Vagina (tissue), 2 donors: ENCODE measurements around the gene NMNAT3.

Experiments used
- POLR2AphosphoS5 ChIP-seq, 2 donors: sonication (generic); formaldehyde crosslinking; IDR thresholded peaks; one replicate each; pipeline ENCODE4 v1.9.0; 2017; ENCODE audit warnings: antibody characterized with exemption in 2 of 2, mild to moderate bottlenecking in 2 of 2, low read depth in 1 of 2; ENCODE audit not compliant: insufficient read depth in 1 of 2
- TF ChIP-seq, protein P1 (sequence below), 3 experiments: fragments of 450-650 bp in 2 of 3; fragments of 200-600 bp in 1 of 3; sonication (generic) in 1 of 3; IDR thresholded peaks; one replicate each; pipeline ENCODE4 v1.5.1; 2017 to 2019; ENCODE audit warnings: antibody characterized with exemption in 3 of 3, mild to moderate bottlenecking in 2 of 3, moderate library complexity in 2 of 3

DNA sequence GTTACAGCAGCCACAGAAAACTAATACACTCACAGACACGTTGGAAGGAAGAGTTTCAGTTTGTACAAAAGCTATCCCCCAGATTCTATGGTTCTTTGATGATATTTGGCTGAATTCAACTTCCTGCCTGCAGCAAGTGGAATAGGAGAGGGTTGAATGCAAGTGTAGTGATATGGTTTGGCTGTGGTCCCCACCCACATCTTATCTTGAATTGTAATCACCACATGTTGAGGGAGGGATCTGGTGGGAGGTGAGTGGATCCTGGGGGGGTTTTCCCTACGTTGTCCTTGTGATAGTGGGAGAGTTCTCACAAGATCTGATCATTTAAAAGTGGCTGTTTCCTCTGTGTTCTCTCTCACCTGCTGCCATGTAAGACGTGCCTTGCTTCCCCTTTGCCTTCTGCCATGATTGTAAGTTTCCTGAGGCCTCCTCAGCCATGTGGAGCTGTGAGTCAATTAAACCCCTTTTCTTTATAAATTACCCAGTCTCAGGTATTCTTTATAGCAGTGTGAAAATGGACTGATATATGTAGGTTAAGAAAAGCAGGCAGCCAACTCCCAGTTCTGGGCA lies 29.8 kb downstream of the NMNAT3 start:
- TF ChIP-seq, protein P1, sequence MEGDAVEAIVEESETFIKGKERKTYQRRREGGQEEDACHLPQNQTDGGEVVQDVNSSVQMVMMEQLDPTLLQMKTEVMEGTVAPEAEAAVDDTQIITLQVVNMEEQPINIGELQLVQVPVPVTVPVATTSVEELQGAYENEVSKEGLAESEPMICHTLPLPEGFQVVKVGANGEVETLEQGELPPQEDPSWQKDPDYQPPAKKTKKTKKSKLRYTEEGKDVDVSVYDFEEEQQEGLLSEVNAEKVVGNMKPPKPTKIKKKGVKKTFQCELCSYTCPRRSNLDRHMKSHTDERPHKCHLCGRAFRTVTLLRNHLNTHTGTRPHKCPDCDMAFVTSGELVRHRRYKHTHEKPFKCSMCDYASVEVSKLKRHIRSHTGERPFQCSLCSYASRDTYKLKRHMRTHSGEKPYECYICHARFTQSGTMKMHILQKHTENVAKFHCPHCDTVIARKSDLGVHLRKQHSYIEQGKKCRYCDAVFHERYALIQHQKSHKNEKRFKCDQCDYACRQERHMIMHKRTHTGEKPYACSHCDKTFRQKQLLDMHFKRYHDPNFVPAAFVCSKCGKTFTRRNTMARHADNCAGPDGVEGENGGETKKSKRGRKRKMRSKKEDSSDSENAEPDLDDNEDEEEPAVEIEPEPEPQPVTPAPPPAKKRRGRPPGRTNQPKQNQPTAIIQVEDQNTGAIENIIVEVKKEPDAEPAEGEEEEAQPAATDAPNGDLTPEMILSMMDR (IDR thresholded peaks at IDR 0.05): no peak
- TF ChIP-seq POLR2AphosphoS5 (IDR thresholded peaks at IDR 0.05; ENCODE audit: insufficient read depth in 1 of 2, low read depth in 1 of 2): no peak
